ENCODE results near the gene UBR1.

- TF ChIP-seq CTCF (IDR thresholded peaks at IDR 0.05) = no peak
- TF ChIP-seq POLR2A (IDR thresholded peaks at IDR 0.05) = no peak
These were observed 190.9 kb downstream of the UBR1 start for GRCh38 chr15:42914728-42915497.

Measured in esophagus squamous epithelium (tissue), 4 donors.